Lower leg skin (tissue), 3 donors: Measurements from ENCODE around the gene P2RX5.

Source experiments
- CTCF ChIP-seq, 3 donors: fragments of 450-650 bp; IDR thresholded peaks; one replicate each; pipeline ENCODE4 v1.5.1; 2016; ENCODE audit warnings: antibody characterized with exemption in 3 of 3, mild to moderate bottlenecking in 3 of 3, moderate library complexity in 2 of 3
- POLR2A ChIP-seq, 2 donors: fragments of 450-650 bp; IDR thresholded peaks; one replicate each; pipeline ENCODE4 v1.6.1; 2016 to 2017; ENCODE audit warnings: antibody characterized with exemption in 2 of 2, mild to moderate bottlenecking in 1 of 2, moderate library complexity in 1 of 2

- no peak for TF ChIP-seq POLR2A (IDR thresholded peaks at IDR 0.05)
- TF ChIP-seq CTCF (IDR thresholded peaks at IDR 0.05): no peak
Observed at GRCh38 chr17:3663102-3664011, 32.6 kb downstream of the P2RX5 start.
